Stomach (tissue), 4 donors: ENCODE results near the gene PNMA1.

Experiments used
- EP300 ChIP-seq: sonication (generic); formaldehyde crosslinking; IDR thresholded peaks from one replicate; pipeline ENCODE4 v1.6.1; 2017; ENCODE audit warnings: antibody characterized with exemption
- TF ChIP-seq, protein P1 (sequence below), 7 experiments: fragments of 450-650 bp in 4 of 7; fragments of 200-600 bp in 3 of 7; sonication (generic) in 3 of 7; IDR thresholded peaks; one replicate each; pipeline ENCODE4 v1.5.1; 2016 to 2019; ENCODE audit warnings: antibody characterized with exemption in 7 of 7, control low read depth in 2 of 7, mild to moderate bottlenecking in 1 of 7

DNA sequence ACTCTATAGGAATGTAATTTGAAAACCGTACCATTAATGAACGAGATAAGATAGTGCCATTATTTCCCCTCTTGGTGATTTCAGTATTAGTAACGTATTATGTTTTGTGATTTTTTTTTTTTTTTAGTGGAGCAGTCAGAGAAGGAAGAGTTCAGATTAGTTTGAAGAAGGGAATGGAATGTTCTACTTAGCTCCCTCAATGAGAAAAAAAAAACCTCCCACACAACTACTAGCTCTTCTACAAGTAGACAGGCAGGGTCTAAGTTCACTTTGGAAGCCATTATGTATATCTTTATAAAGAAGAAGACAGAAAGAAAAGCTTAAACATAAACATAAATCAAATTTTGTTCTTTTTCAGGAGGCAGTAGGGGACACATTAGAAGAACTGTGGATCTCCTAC is 27.3 kb downstream of the PNMA1 start:
- no peak for TF ChIP-seq EP300
- TF ChIP-seq, protein P1, sequence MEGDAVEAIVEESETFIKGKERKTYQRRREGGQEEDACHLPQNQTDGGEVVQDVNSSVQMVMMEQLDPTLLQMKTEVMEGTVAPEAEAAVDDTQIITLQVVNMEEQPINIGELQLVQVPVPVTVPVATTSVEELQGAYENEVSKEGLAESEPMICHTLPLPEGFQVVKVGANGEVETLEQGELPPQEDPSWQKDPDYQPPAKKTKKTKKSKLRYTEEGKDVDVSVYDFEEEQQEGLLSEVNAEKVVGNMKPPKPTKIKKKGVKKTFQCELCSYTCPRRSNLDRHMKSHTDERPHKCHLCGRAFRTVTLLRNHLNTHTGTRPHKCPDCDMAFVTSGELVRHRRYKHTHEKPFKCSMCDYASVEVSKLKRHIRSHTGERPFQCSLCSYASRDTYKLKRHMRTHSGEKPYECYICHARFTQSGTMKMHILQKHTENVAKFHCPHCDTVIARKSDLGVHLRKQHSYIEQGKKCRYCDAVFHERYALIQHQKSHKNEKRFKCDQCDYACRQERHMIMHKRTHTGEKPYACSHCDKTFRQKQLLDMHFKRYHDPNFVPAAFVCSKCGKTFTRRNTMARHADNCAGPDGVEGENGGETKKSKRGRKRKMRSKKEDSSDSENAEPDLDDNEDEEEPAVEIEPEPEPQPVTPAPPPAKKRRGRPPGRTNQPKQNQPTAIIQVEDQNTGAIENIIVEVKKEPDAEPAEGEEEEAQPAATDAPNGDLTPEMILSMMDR (IDR thresholded peaks at IDR 0.05), result no peak
